Activated T-cell treated with anti-CD3 and anti-CD28 coated beads for 48 hours (primary cell): ENCODE results near the gene HSF2.
"Not testable (repeated sequence)": the region's sequence is repeated elsewhere in the genome, so short reads cannot be mapped to it uniquely, and the experiment has no call there.

Source experiments
- DNase-seq: peaks from one replicate; pipeline ENCODE4 v3.0.0-alpha.2; 2020; ENCODE audit warnings: low read depth

HSF2 gene

DNA sequence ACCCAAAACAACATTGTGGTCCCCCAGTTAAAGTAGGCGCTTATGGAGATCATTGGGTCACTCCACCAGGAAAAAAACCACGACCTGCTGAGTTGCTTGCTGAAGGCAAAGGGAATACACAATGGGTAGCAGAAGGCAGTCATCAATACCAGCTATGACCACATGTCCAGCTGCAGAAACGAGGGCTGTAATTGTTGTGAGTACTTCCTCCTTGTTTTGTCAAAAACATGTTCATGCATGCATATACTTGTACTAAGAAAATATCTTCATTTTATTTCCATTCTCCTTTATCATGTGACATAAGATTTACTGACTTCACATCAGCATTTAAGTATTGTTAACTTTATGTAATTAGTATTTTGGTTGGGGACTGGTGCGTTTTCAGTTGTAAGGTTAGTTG lies 55.2 kb downstream of the HSF2 start:
- no peak for DNase-seq

DNA sequence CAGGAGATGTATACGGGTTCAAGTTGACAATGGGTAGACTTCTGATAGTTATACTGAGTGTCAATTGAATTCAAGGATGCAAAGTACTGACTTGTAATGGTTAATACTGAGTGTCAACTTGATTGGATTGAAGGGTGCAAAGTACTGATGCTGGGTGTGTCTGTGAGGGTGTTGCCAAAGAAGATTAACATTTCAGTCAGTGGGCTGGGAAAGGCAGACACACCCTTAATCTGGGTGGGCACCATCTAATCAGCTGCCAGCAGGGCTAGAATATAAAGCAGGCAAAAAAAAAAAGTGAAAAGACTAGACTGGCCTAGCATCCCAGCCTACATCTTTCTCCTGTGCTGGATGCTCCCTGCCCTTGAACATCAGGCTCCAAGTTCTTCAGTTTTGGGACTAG lies 55.7 kb downstream of the HSF2 start:
- DNase-seq: not testable (repeated sequence)

DNA sequence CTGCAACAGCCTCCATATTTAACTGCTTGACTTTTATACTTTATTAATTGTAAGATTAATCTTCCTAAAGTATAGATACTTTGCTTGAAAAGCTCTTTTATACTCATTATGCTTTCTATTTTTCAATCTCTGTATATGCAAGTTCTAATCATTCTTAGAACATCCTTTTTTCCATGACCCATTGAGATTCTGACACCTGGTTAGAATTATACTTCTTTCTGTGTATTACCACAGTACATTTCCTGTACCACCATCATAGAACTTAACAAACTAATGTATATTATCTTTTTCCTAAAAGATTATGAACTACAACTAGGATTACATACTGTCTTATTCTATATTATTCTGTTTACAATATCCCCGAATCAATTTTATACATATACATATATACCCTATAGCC lies 58.6 kb downstream of the HSF2 start:
- no peak for DNase-seq

DNA sequence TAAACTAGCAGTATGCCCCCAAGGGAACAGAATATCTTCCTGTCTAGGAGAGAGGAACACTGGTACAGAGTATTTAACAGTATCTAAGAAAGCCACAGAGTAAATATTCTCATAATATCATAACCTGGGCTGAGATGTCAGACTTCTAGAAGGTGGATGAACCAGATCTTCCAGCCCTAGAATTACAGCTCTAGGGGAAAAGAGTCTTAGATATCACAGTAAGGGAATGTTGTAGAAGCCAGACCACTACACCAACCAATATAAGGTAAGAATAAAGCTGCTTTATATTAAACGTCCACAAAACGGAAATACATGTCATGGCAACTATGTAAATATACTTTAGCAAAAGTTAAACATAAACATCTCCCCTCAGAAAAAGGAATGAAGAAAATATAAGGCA lies 59.8 kb downstream of the HSF2 start:
- DNase-seq: no peak

DNA sequence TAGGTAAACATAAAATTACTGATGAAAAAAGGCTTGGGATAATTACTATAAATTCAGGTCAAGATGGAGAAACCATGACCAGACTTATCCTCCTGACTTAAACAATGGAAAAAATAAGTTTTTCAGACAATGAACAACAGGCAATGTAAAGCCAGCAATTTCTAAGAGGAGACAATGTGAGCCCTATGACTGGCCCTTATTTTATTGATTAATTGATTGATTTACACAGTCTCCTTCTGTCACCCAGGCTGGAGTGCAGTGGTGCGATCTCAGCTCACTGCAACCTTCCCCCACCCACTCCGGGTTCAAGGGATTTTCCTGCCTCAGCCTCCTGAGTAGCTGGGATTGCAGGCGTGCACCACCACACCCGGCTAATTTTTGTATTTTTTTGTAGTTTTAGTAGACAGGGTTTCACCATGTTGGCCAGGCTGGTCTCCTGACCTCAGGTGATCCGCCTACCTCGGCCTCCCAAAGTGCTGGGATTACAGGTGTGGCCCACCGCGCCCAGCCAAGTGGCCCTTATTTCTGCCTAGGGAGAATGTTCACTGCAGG lies 60.5 kb downstream of the HSF2 start:
- DNase-seq: not testable (repeated sequence)

DNA sequence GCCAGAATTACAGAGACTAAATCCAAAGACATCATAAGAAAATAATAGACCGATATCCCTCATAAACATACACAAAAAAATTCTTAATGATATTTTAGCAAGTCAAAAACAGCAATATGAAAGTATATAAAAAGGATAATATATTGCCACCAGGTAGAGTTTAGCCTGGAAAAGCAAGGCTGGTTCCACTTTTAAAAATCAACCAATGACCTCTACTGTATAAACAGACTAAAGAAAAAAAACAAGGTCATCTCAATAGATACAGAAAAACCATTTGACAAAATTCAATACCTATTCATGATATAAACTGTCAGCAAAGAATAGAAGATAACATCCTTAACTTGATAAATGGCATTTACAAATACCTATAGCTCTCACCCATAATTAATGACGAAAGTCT lies 62.4 kb downstream of the HSF2 start:
- no peak for DNase-seq

DNA sequence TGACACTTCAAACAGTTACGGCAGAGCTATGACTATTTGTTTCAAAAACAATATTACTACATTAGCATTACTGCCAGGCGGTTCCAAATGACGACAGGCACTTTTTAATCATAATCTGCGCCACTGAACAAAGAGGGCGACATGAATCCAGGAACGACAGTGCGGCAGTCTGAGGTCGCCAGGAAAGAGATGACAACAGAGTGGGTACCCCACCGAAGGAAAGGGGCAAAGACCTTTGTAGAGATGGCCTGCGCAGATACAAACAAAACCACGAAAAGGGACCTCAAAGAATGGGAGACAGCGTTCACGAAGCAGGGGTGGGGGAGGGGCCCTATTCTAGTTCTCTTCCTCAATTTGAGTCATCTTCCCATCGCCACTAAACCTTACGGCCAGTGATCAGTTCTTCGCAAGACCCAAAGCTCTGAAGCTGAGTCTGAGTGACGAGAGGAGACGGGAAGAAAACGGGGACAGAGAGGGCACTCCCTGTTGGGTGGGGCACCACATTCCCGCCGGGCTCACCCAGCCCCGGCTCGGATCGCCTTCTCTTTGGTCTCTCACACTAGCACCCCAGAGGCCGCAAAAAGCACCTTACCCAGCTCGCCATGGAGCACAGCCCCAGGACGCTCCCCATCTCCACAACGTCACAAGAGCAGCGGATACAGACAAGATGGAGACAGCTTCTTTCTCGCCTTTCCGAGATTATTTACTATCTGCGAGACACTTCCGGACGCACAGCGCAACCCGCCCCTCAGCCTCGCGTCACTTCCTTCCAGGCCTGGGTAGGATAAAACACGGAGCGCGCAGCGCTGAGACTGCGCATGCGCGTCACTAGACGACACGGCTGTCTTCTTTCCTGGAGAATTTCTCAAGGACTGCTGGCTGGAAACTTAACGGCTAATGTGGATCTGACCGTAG lies 71.9 kb downstream of the HSF2 start, which contains the start of gene SERINC1:
SERINC1 (minus strand) TSS at position 701 of the 915 bp plus-strand sequence; CDS start at position 631, 70 bp downstream.
- peak; percentile 85 for DNase-seq

DNA sequence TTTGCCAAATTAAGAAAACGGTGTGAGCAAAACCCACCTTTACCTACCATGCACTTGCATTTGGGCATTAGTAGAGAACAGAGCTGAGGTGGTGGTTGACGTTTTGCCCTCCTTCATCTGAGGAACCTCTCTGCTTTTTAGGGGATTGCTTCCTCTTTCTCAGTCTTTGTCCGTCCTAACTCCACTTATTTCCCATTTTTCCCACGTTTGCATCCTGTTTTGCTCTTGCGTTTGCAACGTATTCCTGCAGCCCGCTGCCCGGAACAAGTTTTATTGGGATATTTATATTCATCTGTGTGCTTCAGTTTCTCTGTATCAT lies 72.5 kb downstream of the HSF2 start:
- DNase-seq: no peak

DNA sequence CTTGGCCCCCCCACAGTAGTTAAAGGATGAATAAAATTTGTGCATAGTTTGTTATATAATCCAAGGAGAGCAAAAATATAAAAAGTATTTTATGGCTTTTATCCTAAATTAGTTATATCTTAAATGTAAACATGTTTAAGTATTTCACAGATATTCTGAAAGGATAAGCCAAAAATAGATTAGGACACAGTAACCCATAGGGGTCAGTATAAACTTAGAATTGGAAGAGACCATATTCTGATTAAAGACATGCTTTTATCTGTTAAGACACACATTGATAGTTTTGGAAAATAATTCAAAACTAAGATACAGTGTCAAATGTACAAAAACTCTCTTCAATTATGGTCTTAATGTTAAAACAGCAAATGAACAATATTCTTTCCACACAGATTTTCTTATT lies 76.7 kb downstream of the HSF2 start:
- no peak for DNase-seq

DNA sequence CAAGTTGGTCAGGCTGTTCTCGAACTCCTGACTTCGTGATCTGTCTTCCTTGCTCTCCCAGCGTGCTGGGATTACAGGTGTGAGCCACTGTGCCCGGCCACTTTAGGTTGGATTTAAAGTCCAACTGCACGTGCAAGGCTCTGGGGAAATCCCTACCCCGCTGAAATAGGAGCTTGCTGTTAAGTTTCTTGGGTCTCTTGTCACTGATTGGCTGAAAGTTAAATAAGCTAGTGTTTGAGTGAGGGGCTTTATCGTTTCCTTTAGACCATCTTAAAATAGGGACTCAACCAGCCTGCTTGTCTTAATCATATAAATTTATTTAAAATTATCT lies 83.3 kb downstream of the HSF2 start:
- DNase-seq: no peak
